ENCODE data around the gene LAMA3. TPM values are rescaled to one million over a fixed set of nuclear protein-coding genes. Genes with fewer than 3 reads are reported as not detected.

The LAMA3 gene
- total RNA-seq, 1 donor, result 8.3 TPM

GRCh38 chr18:23810396-23810795, 121.1 kb downstream of the LAMA3 start:
- Histone ChIP-seq H3K36me3 (ENCODE audit: insufficient read depth, low read length) (no peaks in the 10 kb centered on the region), H3K4me3 (ENCODE audit: insufficient read depth, low read length) (no peak overlapping the region), H3K9me3 (ENCODE audit: low read depth, low read length) (no peaks in the 10 kb centered on the region), H4K20me1 (ENCODE audit: insufficient read depth, low read length) (no peaks in the 10 kb centered on the region), H3K79me2 (ENCODE audit: insufficient read depth, low read length) (no peaks in the 10 kb centered on the region), H3K4me2 (ENCODE audit: insufficient read depth, low read length) (no peak overlapping the region), H3K27me3 (ENCODE audit: insufficient read depth, low read length) (no peaks in the 10 kb centered on the region), H3K4me1 (ENCODE audit: insufficient read depth, low read length) (no peaks in the 10 kb centered on the region), H2AFZ (ENCODE audit: low read length) (no peak overlapping the region), H3K27ac (ENCODE audit: low read depth, low read length) (no peak overlapping the region)
- DNase-seq (ENCODE audit: insufficient read length, low spot score, missing footprints), result no peak
- TF ChIP-seq, protein P1, sequence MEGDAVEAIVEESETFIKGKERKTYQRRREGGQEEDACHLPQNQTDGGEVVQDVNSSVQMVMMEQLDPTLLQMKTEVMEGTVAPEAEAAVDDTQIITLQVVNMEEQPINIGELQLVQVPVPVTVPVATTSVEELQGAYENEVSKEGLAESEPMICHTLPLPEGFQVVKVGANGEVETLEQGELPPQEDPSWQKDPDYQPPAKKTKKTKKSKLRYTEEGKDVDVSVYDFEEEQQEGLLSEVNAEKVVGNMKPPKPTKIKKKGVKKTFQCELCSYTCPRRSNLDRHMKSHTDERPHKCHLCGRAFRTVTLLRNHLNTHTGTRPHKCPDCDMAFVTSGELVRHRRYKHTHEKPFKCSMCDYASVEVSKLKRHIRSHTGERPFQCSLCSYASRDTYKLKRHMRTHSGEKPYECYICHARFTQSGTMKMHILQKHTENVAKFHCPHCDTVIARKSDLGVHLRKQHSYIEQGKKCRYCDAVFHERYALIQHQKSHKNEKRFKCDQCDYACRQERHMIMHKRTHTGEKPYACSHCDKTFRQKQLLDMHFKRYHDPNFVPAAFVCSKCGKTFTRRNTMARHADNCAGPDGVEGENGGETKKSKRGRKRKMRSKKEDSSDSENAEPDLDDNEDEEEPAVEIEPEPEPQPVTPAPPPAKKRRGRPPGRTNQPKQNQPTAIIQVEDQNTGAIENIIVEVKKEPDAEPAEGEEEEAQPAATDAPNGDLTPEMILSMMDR (IDR thresholded peaks at IDR 0.05; ENCODE audit: extremely low read depth, low read depth, low read length), result no peak

DNA sequence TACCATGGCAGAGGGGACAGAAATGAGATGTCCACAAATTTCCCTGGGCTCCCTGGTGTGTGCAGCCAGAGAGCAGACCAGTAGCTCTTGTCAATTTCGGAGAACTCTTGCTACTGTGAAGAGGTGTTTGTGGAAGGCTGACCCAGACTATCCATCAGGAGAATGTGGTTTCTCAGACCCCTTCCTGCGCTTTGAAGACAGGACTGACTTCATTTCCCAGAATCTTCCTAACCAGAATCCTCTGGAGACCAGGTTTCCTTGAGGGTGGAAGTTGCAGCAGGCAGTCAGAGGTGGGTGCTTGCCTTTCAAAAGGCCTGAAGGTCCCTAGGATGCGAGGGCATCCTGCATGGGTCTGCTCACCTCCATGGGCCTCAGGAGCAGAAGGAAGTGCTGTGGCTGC, 121.9 kb downstream of the LAMA3 start:
- Histone ChIP-seq H3K9me3 (ENCODE audit: low read depth, low read length) (no peaks in the 10 kb centered on the region), H2AFZ (ENCODE audit: low read length) (no peak overlapping the region)

DNA sequence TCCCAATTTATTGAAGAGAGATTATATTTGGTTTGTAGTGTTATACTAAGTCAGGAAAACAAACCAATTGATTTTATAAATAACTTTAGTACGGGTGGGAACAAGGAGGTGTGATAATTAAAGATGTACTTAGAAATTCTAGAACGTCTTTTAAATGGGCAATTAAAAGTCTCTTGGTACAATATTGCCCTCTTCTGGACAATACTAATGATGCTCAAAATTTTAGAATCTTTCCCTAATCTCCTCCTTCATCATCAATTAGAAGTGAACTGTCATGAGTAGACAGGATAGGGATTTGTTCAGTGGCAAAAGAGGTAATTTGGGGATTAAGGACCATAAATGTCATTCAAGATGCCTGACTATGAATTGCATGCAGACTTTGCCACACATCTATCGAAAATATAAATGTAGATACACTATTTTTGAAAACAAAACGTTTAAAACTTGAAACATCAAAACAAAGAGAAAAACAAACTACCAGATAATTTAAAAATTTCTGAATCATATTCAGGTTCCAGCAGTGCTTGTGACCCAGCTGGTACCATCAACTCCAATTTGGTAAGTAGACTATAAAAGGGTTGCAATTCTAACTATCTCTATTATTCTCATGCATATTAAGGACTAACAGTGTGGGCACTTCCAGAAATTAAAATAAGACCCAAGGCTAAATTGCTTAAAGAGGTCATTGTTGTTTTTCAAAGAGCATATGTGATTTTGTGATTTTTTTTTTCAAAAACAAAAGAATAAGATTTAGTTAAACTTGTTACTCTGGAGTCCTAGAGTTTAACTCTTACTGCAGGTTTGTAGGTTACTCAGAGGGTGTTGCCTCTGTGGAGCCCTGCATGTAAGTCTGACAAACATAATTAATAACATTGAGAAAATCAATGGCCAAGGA, 123.5 kb downstream of the LAMA3 start:
- Histone ChIP-seq H3K79me2 (ENCODE audit: insufficient read depth, low read length) (no peaks in the 10 kb centered on the region), H3K4me2 (ENCODE audit: insufficient read depth, low read length) (no peak overlapping the region), H3K9me3 (ENCODE audit: low read depth, low read length) (no peaks in the 10 kb centered on the region), H2AFZ (ENCODE audit: low read length) (no peak overlapping the region), H3K36me3 (ENCODE audit: insufficient read depth, low read length) (no peaks in the 10 kb centered on the region), H3K27ac (ENCODE audit: low read depth, low read length) (no peak overlapping the region), H3K4me1 (ENCODE audit: insufficient read depth, low read length) (no peaks in the 10 kb centered on the region), H4K20me1 (ENCODE audit: insufficient read depth, low read length) (no peaks in the 10 kb centered on the region), H3K27me3 (ENCODE audit: insufficient read depth, low read length) (no peaks in the 10 kb centered on the region), H3K4me3 (ENCODE audit: insufficient read depth, low read length) (no peak overlapping the region)
- TF ChIP-seq, protein P1 (IDR thresholded peaks at IDR 0.05; ENCODE audit: extremely low read depth, low read depth, low read length), result peak; percentile 58
- DNase-seq (ENCODE audit: insufficient read length, low spot score, missing footprints), result peak; percentile 79

More for the DNA sequence above, 121.9 kb downstream of the LAMA3 start:
- no peak overlapping the region for H3K27ac ChIP-seq (ENCODE audit: low read depth, low read length)
- H3K36me3 ChIP-seq (ENCODE audit: insufficient read depth, low read length), result no peaks in the 10 kb centered on the region
- H3K79me2 ChIP-seq (ENCODE audit: insufficient read depth, low read length), result no peaks in the 10 kb centered on the region
- no peaks in the 10 kb centered on the region for H4K20me1 ChIP-seq (ENCODE audit: insufficient read depth, low read length)
- no peak overlapping the region for H3K4me2 ChIP-seq (ENCODE audit: insufficient read depth, low read length)
- H3K4me3 ChIP-seq (ENCODE audit: insufficient read depth, low read length), result no peak overlapping the region
- TF ChIP-seq, protein P1 (IDR thresholded peaks at IDR 0.05; ENCODE audit: extremely low read depth, low read depth, low read length), result no peak
- no peak for DNase-seq (ENCODE audit: insufficient read length, low spot score, missing footprints)
- H3K27me3 ChIP-seq (ENCODE audit: insufficient read depth, low read length), result no peaks in the 10 kb centered on the region
- H3K4me1 ChIP-seq (ENCODE audit: insufficient read depth, low read length), result no peaks in the 10 kb centered on the region

GRCh38 chr18:23814991-23815614, 125.8 kb downstream of the LAMA3 start:
- H3K79me2 ChIP-seq (ENCODE audit: insufficient read depth, low read length), result no peaks in the 10 kb centered on the region
- H3K4me3 ChIP-seq (ENCODE audit: insufficient read depth, low read length), result no peak overlapping the region
- no peaks in the 10 kb centered on the region for H4K20me1 ChIP-seq (ENCODE audit: insufficient read depth, low read length)
- no peaks in the 10 kb centered on the region for H3K27me3 ChIP-seq (ENCODE audit: insufficient read depth, low read length)
- no peak for DNase-seq (ENCODE audit: insufficient read length, low spot score, missing footprints)
- no peaks in the 10 kb centered on the region for H3K9me3 ChIP-seq (ENCODE audit: low read depth, low read length)
- TF ChIP-seq, protein P1 (IDR thresholded peaks at IDR 0.05; ENCODE audit: extremely low read depth, low read depth, low read length), result no peak
- H3K4me2 ChIP-seq (ENCODE audit: insufficient read depth, low read length), result no peak overlapping the region
- no peak overlapping the region for H3K27ac ChIP-seq (ENCODE audit: low read depth, low read length)
- H3K36me3 ChIP-seq (ENCODE audit: insufficient read depth, low read length), result no peaks in the 10 kb centered on the region
- H3K4me1 ChIP-seq (ENCODE audit: insufficient read depth, low read length), result no peaks in the 10 kb centered on the region
- no peak overlapping the region for H2AFZ ChIP-seq (ENCODE audit: low read length)
